ENCODE results near the gene CDY2A.
"Not testable (repeated sequence)": the region's sequence is repeated elsewhere in the genome, so short reads cannot be mapped to it uniquely, and the experiment has no call there.

CDY2A gene, protein sequence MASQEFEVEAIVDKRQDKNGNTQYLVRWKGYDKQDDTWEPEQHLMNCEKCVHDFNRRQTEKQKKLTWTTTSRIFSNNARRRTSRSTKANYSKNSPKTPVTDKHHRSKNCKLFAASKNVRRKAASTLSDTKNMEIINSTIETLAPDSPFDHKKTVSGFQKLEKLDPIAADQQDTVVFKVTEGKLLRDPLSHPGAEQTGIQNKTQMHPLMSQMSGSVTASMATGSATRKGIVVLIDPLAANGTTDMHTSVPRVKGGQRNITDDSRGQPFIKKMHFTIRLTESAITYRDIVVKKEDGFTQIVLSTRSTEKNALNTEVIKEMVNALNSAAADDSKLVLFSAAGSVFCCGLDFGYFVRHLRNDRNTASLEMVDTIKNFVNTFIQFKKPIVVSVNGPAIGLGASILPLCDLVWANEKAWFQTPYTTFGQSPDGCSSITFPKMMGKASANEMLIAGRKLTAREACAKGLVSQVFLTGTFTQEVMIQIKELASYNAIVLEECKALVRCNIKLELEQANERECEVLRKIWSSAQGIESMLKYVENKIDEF

GRCh38 chrY:18025487-18025886, at the start of gene CDY2A:
CDY2A (plus strand) TSS chrY:18025787; CDS start chrY:18026115, 328 bp downstream.
- H3K36me3 Mint-ChIP-seq (ENCODE audit: low read depth); H3K27ac Mint-ChIP-seq; H3K4me1 Mint-ChIP-seq (ENCODE audit: low read depth); H3K4me3 Mint-ChIP-seq; DNase-seq; H3K27me3 Mint-ChIP-seq; H3K9me3 Mint-ChIP-seq: not testable (repeated sequence)

- not testable (repeated sequence) for H3K27me3 Mint-ChIP-seq; DNase-seq; H3K4me1 Mint-ChIP-seq (ENCODE audit: low read depth); H3K4me3 Mint-ChIP-seq; H3K27ac Mint-ChIP-seq; H3K36me3 Mint-ChIP-seq (ENCODE audit: low read depth); H3K9me3 Mint-ChIP-seq
These were observed 28.0 kb upstream of the CDY2A start for GRCh38 chrY:17997586-17997985.

GRCh38 chrY:17998266-17998665, 27.3 kb upstream of the CDY2A start:
- H3K27me3 Mint-ChIP-seq; H3K4me3 Mint-ChIP-seq; H3K4me1 Mint-ChIP-seq (ENCODE audit: low read depth); H3K9me3 Mint-ChIP-seq; H3K36me3 Mint-ChIP-seq (ENCODE audit: low read depth); DNase-seq; H3K27ac Mint-ChIP-seq: not testable (repeated sequence)

DNA sequence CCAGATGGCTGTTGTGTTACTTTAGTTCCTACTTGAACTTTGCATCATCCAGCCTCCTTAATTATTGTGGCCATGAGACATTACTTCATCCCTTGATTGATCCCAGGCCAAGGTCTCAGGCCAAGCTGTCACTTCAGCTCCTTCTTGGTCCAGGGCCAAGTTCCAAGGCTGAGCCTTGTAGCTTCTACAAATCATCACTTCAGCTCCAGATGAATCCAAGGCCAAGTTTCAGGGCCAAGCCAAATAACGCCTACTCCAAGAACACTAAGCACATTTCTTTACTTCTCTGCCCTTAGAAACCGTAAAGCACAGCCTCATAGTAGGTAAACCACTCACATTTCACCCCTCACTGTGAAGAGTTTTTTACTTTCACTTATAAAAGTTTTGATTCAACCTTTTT, 1.7 kb upstream of the CDY2A start:
- DNase-seq; H3K4me3 Mint-ChIP-seq; H3K9me3 Mint-ChIP-seq; H3K4me1 Mint-ChIP-seq (ENCODE audit: low read depth); H3K27ac Mint-ChIP-seq; H3K27me3 Mint-ChIP-seq; H3K36me3 Mint-ChIP-seq (ENCODE audit: low read depth): not testable (repeated sequence)

DNA sequence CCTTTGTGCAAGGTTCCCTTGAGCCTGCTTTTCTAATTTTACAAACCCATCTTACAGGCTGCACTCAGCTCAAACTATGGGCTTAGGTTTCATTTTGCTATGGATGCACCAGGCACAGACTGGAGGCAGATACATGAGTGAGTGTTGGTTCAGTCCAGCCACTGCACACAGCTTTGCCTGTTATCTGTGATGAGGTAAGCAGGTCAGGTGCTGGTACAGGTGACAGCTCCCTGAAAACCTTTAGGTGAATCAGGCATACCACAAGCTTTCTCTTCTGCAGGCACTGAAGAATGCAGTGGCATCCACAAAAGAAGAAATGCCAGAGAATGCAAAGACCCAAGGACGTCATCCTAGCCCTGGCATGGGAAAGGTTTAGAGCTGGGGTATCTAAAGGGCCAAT, 3.3 kb downstream of the CDY2A start:
- not testable (repeated sequence) for H3K4me1 Mint-ChIP-seq (ENCODE audit: low read depth); H3K36me3 Mint-ChIP-seq (ENCODE audit: low read depth); DNase-seq; H3K27me3 Mint-ChIP-seq; H3K4me3 Mint-ChIP-seq; H3K9me3 Mint-ChIP-seq; H3K27ac Mint-ChIP-seq

DNA sequence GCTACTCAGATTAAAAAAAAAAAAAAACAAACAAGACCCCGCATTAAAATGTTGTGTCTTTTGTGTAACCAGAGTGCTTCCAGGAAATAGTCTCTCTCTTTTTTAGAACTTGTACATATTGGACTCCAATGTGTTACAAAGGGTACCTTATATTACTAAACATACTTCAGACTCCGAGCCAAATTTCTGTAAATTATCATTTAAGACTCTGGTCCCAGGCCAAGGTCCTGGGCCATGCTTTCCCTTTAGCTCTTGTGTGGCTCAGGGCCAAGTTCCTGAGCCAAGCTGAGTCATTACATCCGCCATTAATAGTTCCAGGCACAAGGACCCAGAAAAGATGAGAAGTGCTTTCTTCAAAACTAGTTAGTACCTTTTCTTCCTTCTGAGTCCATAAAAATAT, 4.6 kb downstream of the CDY2A start:
- not testable (repeated sequence) for H3K36me3 Mint-ChIP-seq (ENCODE audit: low read depth); H3K27ac Mint-ChIP-seq; H3K4me3 Mint-ChIP-seq; H3K9me3 Mint-ChIP-seq; H3K4me1 Mint-ChIP-seq (ENCODE audit: low read depth); DNase-seq; H3K27me3 Mint-ChIP-seq

GRCh38 chrY:18034100-18034814, 8.7 kb downstream of the CDY2A start:
- not testable (repeated sequence) for H3K27ac Mint-ChIP-seq; H3K27me3 Mint-ChIP-seq; H3K4me3 Mint-ChIP-seq; H3K4me1 Mint-ChIP-seq (ENCODE audit: low read depth); H3K36me3 Mint-ChIP-seq (ENCODE audit: low read depth); H3K9me3 Mint-ChIP-seq; DNase-seq

DNA sequence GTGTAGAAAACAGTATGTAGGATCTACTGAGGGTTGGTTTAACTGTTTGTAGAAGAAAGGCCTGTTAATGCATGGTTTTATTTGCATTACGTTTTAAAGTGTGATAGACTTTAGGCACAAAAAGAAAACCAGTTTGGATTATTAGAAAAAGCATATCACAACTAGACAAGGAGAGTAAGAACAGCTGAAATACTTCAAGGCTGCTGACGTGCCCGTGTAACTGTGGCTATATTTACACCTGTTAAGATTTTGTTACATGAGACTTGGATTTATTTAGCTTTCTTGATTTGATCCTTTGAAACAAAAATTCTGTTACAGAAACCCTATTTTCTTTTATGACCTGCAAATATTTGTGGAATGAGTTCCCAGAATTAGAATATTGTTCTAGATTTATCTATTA, 9.3 kb downstream of the CDY2A start:
- DNase-seq; H3K4me1 Mint-ChIP-seq (ENCODE audit: low read depth); H3K36me3 Mint-ChIP-seq (ENCODE audit: low read depth); H3K9me3 Mint-ChIP-seq; H3K27me3 Mint-ChIP-seq; H3K27ac Mint-ChIP-seq; H3K4me3 Mint-ChIP-seq: not testable (repeated sequence)

DNA sequence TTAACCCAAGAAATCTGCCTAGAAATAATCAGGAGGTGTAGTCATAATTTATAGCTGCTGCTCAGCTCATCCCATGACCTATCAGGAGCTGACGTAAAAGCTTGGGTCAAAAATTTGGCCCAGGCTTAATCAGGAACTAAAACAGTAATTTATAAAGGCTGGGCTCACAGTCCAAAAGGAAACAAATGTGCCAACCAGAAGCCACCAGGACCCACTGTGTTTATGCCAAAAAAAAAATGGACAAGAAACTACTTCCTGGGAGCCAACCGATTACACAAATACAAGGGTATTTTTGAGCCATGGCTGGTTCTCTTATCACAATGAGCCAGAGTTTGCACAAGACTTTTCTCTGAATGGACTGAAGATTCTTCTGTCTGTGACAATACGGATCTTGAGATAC, 19.4 kb downstream of the CDY2A start:
- H3K9me3 Mint-ChIP-seq; H3K4me1 Mint-ChIP-seq (ENCODE audit: low read depth); H3K4me3 Mint-ChIP-seq; H3K36me3 Mint-ChIP-seq (ENCODE audit: low read depth); H3K27ac Mint-ChIP-seq; H3K27me3 Mint-ChIP-seq; DNase-seq: not testable (repeated sequence)

DNA sequence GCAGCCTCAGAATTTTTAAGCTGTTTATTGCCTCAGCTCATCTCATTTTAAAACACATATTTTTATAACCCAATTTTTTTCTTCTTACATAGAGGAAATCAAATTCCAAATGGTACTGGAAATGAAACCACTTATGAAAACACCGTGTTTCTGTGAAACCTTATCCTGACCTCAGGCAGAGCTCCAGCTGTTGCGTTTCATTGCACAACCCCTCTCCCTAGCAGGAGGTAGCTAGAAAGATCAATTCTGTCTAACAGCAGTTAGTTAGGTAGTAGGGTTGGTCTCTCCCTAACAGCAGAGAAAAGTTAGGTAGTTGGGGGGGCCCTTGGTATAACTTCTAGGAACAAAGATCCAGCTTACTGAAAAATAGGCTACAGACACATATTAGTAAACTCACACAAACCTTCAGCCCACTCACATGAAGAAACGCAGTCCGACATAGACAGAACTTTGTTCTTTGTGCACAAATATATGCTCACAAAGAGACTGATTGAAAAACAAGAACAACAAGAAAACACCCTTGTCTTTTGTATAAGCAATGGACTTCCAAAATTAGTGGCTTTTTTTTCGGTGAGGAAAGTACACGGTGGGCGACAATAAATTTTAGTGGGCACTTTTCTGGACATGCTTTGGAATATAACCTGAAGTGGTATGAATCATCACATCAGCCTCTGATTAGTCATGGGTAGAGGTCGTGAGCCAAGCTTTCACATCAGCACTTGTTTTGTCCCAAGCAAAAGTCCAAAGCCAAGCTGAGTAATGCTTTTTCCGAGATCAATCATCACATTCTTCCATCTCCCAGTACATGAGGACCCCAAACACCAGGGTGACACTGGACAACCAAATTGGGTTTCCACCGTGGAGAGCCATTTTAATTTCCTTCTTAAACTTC, 22.8 kb downstream of the CDY2A start:
- not testable (repeated sequence) for H3K4me3 Mint-ChIP-seq; H3K9me3 Mint-ChIP-seq; DNase-seq; H3K27ac Mint-ChIP-seq; H3K36me3 Mint-ChIP-seq (ENCODE audit: low read depth); H3K4me1 Mint-ChIP-seq (ENCODE audit: low read depth); H3K27me3 Mint-ChIP-seq

- not testable (repeated sequence) for H3K4me1 Mint-ChIP-seq (ENCODE audit: low read depth); DNase-seq; H3K36me3 Mint-ChIP-seq (ENCODE audit: low read depth); H3K27me3 Mint-ChIP-seq; H3K9me3 Mint-ChIP-seq; H3K4me3 Mint-ChIP-seq; H3K27ac Mint-ChIP-seq
These were observed 23.5 kb downstream of the CDY2A start for GRCh38 chrY:18049061-18049460.

DNA sequence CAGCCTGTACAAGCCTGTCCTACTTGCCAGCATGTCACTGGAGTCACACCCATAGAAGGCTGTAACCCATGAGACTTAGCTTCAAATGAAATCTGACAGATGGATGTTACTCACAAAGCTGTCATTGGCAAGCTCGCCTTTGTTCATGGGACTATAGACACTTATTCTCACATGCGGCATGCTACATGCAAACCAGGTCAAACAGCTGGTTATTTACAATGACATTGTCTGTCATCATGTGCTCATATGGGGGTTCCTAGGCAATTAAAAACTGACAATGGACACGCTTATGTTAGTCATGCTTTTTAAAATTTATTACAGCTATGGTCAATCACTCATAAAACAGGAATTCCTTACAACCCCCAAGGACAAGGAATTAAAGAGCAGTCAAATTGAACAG, 30.9 kb downstream of the CDY2A start:
- not testable (repeated sequence) for H3K9me3 Mint-ChIP-seq; H3K27ac Mint-ChIP-seq; H3K4me3 Mint-ChIP-seq; H3K27me3 Mint-ChIP-seq; H3K4me1 Mint-ChIP-seq (ENCODE audit: low read depth); DNase-seq; H3K36me3 Mint-ChIP-seq (ENCODE audit: low read depth)

DNA sequence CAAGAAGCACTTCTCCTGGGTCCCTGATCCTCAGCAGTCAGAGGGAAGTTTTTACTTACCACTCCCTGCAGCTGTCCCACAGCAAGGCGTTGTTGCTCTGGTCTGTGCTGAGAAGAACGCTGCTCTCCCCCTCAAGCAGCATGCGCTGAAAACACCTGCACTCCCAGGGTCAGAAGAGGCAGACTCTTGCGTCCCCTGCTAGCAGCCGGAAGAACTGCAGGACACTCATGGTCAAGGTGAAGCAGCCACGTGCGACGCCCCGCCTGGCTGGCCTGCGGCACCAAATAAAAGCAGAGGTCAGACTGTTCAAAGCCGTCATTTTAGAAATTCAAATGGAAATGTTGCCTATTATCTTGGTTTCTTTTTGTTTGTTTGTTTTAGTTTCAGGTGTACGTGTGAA, 47.9 kb downstream of the CDY2A start:
- not testable (repeated sequence) for H3K4me3 Mint-ChIP-seq; H3K4me1 Mint-ChIP-seq (ENCODE audit: low read depth); H3K27ac Mint-ChIP-seq; H3K27me3 Mint-ChIP-seq; H3K9me3 Mint-ChIP-seq; H3K36me3 Mint-ChIP-seq (ENCODE audit: low read depth); DNase-seq

Measured in activated T-cell treated with anti-CD3 and anti-CD28 coated beads, Interleukin-2, amount 50 U/mL, for 24 hours (primary cell).